Stimulated activated CD4-positive, alpha-beta T cell treated with anti-CD3 and anti-CD28 coated beads, Interleukin-1b, Interleukin-23, amount 100 ng/mL, for 1 hour (primary cell): ENCODE data around the gene SYNE4.
"Not testable (repeated sequence)": the region's sequence is repeated elsewhere in the genome, so short reads cannot be mapped to it uniquely, and the experiment has no call there.

Source experiments
- DNase-seq, 2 donors: peaks; one replicate each; pipeline ENCODE4 v3.0.0-alpha.2; 2020; ENCODE audit warnings: low read depth in 2 of 2

SYNE4 gene, protein sequence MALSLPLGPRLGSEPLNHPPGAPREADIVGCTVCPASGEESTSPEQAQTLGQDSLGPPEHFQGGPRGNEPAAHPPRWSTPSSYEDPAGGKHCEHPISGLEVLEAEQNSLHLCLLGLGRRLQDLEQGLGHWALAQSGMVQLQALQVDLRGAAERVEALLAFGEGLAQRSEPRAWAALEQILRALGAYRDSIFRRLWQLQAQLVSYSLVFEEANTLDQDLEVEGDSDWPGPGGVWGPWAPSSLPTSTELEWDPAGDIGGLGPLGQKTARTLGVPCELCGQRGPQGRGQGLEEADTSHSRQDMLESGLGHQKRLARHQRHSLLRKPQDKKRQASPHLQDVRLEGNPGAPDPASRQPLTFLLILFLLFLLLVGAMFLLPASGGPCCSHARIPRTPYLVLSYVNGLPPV

DNA sequence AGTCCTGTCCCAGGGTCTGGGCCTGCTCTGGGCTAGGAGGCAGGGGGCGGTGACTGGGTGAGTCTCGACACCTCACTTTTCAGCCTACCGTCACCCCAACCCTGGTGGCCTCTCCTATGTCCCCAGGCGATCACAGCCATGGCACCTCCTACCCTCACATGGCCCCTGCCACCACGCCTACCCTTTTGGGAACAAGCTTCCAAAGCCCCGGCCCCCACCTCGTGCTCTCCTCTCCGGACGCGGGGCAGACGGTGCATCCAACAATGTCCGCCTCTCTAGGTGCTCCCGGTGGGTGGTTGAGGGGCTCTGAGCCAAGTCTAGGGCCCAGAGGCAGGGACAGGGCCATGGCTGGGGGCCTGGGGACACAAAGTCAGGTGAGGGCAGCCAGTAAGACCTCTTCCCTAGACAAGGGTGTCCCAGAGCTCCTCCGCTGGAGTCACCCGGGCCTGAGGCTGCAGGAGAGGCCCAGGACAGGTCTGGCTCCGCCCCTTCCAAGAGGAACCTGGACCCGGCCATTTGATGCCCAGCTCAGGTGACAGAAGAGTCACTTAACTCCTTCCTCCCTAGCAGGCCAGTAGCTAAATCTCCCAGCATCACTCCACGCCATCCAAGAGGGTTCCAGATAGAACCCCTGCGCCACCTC is at the start of gene SYNE4:
SYNE4 (minus strand) TSS at position 478 of the 643 bp plus-strand sequence; CDS start at position 346, 132 bp downstream.
- DNase-seq = no peak

DNA sequence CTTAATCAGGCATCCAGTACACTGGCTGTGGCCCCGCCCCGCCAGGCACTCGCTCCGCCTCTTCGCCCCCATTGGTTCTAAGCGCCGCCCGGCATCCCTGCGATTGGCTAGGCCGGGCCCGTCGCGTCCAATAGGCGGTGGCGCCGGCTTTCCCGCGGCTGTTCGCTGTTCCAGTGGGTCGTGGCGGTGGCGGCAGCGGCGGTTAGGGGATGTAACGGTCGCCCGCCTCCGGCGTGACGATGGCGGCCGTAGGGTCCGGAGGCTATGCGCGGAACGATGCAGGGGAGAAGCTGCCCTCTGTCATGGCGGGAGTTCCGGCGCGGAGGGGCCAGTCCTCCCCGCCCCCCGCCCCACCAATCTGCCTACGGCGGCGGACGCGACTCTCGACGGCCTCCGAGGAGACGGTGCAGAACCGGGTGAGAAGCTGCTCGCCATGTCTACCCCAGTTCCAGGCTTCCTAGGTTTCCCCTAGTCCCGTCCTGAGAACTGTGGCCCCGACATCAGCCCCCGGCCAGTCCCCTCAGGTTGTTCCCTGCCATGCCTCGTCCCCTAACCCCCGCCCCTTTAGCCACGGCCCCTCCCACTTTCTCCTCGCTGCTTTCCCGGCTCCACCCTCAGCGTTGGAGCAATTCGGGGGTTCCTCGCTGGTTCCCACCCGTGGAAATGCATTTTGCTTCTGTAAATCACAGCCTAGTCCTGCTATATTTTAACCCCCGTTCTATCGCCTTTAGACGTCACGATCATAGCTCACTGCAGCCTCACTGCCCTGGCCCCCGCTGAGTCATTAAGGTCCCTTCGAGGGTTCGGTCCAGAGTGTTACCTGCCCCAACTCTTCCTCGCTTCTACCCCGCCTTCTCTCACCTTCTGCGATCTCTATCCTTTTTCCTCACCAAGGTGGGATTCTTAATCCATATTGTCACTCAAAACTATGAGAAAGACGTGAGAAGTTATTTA is 46.4 kb upstream of the SYNE4 start, which contains the start of gene WDR62:
WDR62 (plus strand) TSS at position 165 of the 954 bp plus-strand sequence; CDS start at position 240, 75 bp downstream.
- peak; percentile 87 to 92 for DNase-seq

DNA sequence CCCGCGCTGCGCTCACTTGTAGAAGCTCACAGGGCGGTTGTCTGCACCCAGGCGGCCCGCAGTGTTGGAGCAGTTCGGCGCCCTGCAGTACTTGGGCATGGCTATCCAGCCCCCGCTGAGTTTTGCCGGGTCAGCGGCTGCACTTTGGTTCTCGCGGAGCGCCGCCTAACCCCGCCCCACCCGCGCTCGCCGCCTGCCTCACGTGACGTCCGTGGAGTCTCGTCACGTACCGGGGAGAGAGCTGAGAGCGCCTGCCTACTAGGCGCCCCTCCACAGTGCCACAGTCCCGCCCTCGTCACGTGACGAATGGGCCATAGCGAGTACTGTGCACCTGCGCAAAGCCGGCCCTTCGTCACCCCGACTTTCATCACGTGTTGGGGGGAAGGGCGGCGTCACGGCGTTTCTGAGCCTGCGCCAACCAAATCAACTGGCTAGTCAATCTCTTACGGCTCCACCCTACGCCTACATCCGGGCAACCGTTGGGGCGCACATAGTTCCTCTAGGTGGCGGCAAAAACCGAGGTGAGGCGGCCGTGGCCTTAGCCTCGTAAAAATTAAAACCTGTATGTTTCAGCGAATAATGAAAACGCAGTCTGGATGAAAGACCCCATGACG is 45.6 kb upstream of the SYNE4 start, which contains the start of gene THAP8:
THAP8 (minus strand) TSS at position 167 of the 614 bp plus-strand sequence; CDS start at position 99, 68 bp downstream.
- DNase-seq = peak; percentile 98 to 99

DNA sequence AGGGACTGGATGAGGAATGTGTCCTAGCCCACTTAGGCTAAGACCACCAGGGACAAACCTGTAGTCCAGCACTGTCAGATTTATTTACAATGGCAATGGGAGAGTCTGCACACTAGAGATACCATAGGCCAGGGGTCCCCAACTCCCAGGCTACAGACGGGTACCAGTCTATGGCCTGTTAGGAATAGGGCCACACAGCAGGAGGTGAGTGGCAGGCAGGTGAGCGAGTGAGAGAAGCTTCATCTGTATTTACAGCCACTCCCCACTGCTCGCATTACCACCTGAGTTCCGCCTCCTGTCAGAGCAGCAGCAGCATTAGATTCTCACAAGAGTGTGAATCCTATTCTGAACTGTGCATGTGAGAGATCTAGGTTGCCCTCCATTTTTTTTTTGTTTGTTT is 43.0 kb upstream of the SYNE4 start:
- DNase-seq = no peak

DNA sequence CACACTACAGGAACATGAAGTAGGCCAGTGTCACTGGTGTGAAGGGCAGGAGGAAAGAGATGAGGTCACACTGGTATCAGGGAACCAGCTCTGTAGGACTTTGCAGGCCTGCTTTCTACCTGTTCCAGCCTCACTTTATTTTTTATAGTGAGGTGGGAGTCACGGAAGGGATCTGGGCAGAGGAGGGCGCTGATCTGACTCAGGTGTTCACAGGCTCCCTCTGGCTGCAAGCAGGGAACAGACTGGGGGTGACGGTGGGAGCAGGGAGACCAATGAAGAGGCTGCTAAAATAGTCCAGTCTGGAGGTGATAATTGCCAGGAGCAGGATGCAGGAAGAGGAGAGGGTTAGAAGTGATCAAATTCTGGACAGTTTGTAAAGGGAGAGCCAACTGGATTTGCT is 42.6 kb upstream of the SYNE4 start:
- no peak for DNase-seq

DNA sequence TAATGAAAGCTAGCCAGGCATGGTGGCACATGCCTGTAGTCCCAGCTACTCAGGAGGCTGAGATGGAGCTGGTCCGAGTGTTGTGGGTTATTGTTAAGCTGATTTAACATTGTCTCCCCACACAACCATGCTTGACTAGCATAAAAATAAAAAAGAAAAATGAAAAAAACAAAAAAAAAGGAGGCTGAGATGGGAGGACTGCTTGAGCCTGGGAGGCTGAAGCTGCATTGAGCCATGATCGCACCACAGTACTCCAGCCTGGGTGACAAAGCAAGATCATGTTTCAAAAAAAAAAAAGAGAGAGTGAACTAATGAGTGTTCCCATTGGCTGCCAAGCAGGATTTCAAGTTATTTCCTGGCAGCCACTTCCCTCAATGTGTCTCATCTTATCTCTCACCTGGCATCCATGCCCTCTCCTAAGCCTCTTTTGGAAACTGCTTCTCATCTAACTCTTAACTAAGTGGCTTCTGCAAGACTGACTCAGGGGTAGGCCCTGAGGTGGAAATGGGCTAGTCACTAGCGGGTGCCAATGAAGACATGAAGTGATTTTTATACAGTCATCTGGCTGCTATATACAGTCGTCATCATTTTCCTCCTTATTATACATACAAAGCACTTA is 40.6 kb upstream of the SYNE4 start:
- DNase-seq = no peak

DNA sequence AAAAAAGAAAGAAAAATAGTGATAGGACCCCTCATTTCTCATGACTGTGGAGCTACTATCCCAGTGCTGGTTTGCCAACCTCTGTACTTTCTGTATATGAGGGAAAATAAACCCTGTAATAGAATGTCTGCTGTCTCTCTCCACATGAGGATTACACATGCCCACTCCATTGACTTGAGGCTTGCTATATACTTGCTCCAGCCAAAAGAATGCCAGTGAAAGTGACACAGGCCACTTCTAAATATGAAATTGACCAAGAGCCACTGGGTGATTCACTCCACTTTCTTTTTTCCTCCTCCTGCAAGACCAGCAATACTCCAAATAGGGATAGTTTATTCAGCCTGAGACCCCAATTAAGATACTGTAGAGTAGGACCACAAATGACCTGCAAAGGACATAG is 39.2 kb upstream of the SYNE4 start:
- DNase-seq = no peak

DNA sequence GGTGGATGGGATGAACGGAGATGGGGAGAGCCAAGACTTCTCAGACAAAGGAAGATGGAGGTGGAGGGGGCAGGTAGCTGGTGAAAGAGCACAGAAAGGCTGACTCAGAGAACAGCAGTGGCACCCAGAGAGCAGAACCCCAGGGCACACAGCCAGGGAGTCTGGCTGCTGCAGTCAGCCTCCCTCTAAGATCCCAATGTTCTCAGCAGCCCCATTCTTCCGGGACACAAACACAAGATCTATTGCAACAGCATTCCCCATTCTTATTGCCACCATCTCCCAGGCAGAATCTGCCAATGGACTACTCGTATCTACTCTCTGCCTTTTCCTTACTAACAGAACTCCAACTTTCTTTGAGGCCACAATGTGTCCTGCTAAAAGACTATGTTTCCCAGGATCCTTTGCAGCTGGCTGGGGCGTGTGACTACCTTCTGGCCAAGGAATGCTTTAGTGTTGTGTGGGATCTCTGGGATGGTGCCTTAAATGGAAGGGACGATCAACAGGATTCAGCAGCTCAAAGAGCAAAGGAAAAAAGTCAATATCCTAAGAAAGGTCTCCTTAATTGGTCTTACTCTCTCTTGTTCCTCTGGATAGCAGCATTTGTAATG is 37.9 kb upstream of the SYNE4 start:
- no peak for DNase-seq

DNA sequence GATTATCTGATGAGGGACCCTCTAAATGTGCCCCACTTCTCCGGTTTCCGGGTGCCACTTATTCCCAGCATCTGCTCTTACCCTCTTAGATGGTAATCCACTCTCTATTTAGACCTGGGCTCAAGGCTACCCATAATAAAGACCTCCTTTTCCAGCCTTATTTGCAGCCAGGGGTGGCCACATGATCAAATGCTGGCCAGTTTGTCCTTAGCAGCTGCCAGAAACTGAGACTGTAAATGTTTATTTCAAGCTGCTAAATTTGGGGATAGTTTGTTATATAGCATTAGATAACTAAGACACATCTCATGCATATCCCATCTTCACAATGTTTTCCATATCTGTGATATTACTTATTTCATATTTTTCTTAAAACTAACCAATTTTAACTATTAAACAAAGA is 35.3 kb upstream of the SYNE4 start:
- no peak for DNase-seq

DNA sequence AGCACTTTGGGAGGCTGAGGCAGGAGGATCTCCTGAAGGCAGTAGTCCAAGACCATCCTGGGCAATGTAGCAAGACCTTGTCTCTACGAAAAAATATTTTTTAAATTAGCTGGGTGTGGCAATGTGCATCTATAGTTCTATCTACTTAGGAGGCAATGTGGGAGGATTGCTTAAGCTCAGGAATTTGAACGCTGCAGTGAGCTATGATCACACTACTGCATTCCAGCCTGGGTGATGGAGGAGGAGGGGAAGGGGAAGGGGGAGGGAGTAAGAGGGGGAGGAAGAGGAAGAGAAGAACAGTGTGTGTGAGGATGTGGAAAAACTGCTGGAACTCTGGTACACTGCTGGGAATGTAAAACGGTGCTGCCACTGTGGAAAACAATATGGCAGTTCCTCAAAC is 33.2 kb upstream of the SYNE4 start:
- no peak for DNase-seq

DNA sequence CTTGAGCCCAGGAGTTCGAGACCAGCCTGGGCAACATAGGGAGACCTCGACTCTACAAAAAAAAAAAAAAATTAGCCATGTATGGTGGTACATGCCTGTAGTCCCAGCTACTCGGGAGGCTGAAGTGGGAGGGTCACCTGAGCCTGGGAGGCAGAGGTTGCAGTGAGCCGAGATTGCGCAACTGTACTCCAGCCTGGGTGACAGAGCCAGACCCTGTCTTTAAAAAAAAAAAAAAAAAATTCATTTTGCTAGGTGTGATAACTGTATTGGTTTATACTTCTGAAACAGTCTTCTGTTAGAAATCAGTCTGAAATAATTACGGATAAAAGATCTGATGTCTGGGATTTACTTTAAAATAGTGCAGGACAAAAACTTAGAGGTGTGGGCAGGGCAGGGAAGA is 32.5 kb upstream of the SYNE4 start:
- not testable (repeated sequence) for DNase-seq

DNA sequence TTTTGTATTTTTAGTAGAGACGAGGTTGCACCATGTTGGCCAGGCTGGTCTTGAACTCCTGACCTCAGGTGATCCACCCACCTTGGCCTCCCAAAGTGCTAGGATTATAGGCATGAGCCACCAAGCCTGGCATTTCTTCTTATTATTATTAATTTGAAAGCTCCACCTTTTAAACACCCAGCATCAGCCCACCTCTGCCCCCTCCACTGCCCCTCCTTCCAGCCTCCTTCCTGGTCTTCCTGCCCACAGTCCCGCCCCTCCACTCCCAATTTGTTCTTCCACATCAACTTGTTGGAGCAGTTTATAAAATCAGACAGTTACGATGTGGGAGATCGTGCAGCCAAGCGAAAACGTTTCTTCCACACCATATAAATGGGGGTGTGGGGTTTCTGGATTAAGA is 31.9 kb upstream of the SYNE4 start:
- DNase-seq = no peak

DNA sequence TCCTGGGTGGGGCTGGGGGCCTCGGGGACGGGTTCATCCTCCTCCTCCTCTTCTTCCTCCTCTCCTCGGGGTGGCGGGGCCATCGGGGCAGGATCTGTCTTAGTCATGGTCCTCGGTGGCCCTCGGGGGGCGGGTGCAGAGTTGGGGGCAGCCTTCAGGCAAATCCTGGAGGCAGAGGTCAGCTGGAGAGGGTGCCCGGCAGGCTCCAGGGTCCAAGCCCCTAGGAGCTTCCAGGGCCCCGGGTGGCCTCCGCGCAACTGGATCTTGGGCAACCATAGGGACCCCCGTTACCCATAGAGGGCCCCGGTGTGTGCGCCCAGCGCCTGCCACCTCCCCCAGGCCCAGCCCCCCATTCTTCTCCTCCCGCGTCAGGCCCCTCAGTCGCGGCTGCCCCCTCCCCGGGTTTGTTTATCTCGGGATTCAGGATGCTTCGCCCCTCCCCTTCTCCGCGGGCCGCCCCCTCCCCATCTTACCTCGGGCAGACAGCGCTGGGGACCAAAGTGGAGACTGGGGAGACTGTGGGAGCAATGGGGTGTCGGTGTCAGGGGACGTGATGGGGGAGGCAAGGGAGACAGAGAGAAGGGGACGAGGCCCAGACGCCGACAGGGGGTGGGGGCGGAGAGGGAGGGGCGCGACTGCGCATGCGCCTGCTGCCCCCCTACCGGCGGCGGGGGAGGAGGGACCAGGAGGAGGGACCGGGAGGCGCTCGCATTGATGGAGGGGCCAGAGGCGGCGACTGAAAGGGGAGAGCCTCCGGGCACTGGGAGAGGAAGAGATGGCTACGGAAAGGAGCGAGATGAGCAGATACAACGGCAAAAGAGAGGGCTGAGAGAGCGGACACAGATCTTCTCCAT is 23.9 kb upstream of the SYNE4 start, which contains the start of gene CLIP3:
CLIP3 (minus strand) TSS at position 623 of the 854 bp plus-strand sequence; CDS start at position 107, 516 bp downstream.
- no peak for DNase-seq

DNA sequence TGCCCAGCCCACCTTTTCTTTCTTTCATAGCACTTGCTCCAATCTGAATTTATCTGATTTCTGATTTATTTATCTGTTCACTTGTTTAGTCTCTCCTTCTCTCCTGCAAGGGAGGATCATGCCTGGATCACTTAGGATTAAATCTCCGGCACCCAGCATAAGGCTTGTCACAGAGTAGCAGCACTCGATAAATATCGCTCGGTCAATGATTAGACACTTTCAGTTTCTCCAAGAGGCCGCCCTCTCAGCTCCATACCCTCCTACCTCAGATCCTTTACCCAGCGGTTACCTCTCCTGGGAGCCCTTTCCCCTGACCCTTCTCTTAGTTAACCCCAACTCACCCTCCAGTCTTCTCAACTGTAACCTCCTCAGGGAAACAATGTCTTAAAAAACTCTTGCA is 22.7 kb upstream of the SYNE4 start:
- no peak for DNase-seq

DNA sequence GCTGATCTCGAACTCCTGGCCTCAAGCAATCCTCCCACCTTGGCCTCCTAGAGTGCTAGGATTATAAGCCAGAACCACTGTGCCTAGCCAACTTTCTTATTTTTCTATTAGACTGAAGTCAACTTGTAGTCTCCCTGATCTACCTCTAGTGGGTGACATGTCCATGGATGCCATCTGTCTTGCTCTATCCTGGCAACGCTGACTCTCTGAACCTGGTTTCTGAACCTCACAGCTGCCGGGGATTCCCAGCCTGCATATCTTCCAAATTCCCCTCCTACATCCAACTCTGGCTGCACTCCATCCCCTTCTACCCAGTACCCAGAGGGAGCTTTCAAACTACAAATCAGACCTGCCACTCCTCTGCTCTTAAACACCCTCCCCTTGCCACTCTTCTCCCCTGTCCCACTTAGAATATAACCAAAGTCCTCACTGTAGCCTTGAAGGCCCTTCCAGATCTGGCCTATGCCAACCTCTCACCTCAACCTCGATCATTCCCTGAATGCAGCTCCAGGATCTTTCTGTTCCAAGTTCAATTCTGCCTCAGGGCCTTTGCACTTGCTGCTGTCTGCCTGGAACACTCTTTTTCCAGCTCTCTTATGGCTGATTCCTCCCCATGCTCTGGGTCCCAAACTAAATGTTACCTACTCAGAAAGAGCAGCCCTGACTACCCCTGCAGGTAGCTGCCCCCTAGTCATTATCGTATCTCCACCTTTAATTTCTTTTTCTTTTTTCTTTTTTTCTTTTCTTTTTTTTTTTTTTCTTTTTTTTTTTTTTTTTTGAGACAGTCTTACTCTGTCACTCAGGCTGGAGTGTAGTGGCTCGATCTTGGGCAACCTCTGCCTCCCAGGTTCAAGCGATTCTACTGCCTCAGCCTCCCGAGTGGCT is 21.9 kb upstream of the SYNE4 start:
- no peak for DNase-seq

DNA sequence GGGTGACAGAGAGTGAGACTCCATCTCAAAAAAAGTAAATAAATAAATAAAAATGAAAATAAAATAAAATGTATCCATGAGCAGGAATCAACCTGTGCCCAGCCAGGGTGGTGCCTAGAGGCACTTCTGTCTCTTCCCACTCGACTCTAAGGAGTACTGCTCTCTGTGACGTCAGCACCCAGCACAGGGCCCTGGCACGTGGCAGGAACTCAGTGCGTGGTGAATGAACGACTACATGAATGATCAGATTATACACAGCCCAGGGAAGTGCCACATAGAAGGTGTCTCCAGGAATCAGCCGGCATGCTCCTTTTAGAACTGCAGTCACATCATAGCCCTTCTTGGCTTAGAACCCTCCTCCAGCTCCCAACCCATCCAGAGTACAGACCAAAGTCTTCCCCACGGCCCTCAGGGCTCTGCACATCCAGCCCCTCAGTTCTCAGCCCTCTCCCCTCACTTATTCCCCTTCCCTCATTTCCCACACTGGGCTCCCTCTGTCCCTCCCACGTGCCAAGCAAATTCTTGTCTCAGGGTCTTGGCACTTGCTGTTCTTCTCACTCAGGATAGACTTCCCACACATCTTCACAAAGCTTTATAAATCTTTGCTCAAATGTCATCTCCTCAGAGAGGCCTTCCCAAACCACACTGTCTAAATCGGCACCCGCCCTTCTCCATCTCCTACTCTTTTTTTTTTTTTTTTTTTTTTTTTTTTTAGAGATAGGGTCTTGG is 19.9 kb upstream of the SYNE4 start:
- no peak for DNase-seq

DNA sequence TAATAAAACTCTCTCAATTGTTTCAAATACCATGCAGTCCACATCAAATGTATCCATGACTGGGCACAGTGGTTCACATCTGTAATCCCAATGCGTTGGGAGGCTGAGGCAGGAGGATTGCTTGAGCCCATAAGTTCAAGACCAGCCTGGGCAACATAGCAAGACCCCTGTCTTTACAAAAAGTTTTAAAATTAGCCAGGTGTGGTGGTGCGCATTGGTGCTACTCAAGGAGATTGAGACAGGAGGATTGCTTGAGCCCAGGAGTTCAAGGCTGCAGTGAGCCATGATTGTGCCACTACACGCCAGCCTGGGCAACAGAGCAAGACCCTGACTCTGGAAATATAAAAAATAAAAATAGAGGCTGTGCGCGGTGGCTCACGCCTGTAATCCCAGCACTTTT is 19.1 kb upstream of the SYNE4 start:
- DNase-seq = no peak
